Adrenal gland (tissue), 12 donors: ENCODE results near the gene CARD6. TPM values are rescaled to one million over a fixed set of nuclear protein-coding genes. Genes with fewer than 3 reads are reported as not detected.
A peak's percentile ranks its signal among the peaks of the same experiment; 100 is the strongest.

Source experiments
- DNase-seq, 7 donors: peaks; one replicate each; pipeline ENCODE4 v3.0.0-alpha.2; 2019 to 2020
- H3K27ac ChIP-seq, 5 donors: fragments of 200-600 bp; sonication (generic) in 4 of 5; 1 replicate in 3 of 5; 2 replicates in 2 of 5; pipeline versions ENCODE4 v1.5.1 to v1.8.0; 2016 to 2020; ENCODE audit warnings: mild to moderate bottlenecking in 1 of 5
- H3K27me3 ChIP-seq: fragments of 200-600 bp; 2 replicates; pipeline ENCODE4 v1.8.0; 2021
- H3K36me3 ChIP-seq, 2 donors: fragments of 200-600 bp; replicated peaks in 1 of 2; 1 replicate in 1 of 2; 2 replicates in 1 of 2; pipeline versions ENCODE4 v1.5.1 to v1.8.0; 2018 to 2022
- H3K4me1 ChIP-seq, 2 donors: fragments of 200-600 bp; replicated peaks in 1 of 2; 1 replicate in 1 of 2; 2 replicates in 1 of 2; pipeline versions ENCODE4 v1.5.1 to v1.8.0; 2018 to 2021
- H3K4me3 ChIP-seq, 4 donors: fragments of 200-600 bp; sonication (generic) in 3 of 4; one replicate each; pipeline ENCODE4 v1.5.1; 2016 to 2018
- H3K9me3 ChIP-seq, 3 donors: fragments of 200-600 bp; sonication (generic) in 1 of 3; replicated peaks in 1 of 3; 1 replicate in 2 of 3; 2 replicates in 1 of 3; pipeline versions ENCODE4 v1.5.1 to v1.8.0; 2016 to 2021
- CTCF ChIP-seq, 6 experiments: fragments of 450-650 bp in 4 of 6; fragments of 200-600 bp in 2 of 6; sonication (generic) in 1 of 6; IDR thresholded peaks; 1 replicate in 5 of 6; 2 replicates in 1 of 6; pipeline versions ENCODE4 v1.5.1 to v1.8.0; 2016 to 2021; ENCODE audit warnings: antibody characterized with exemption in 6 of 6, mild to moderate bottlenecking in 2 of 6, moderate library complexity in 1 of 6
- POLR2A ChIP-seq, 2 donors: fragments of 450-650 bp; IDR thresholded peaks; one replicate each; pipeline ENCODE4 v1.6.1; 2017; ENCODE audit warnings: antibody characterized with exemption in 2 of 2, mild to moderate bottlenecking in 2 of 2, moderate library complexity in 1 of 2
- WGBS, 4 donors: extraction: QIAGEN DNeasy Blood & Tissue Kit in 2 of 4; methylation state at CpG; one replicate each; pipeline versions ENCODE4 v1.1.5 to v1.1.7; 2013 to 2017; 5-methylcytosine and 5-hydroxymethylcytosine counted together
- intact Hi-C, 2 donors: fragments of 100-400 bp; cut with DNase I; formaldehyde crosslinking; loops; one replicate each; pipeline versions ENCODE4 v1.14.1 to v1.15.0; 2022 to 2023
- polyA plus RNA-seq, 3 donors: library from polyadenylated mRNA; stranded (reverse); fragments of 200-250 nt in 2 of 3; fragments of 350-450 nt in 1 of 3; fragmentation: Illumina TruSeq in 1 of 3; extraction: RNeasy Lipid Tissue Mini Kit (QIAGEN cat#74804) in 1 of 3; gene quantifications; one replicate each; pipeline ENCODE4 v1.2.3, GENCODE V29; 2013 to 2014
- total RNA-seq, 9 donors: library from RNA; depleted of rRNA in 4 of 9; stranded (reverse); fragments of >200 nt in 4 of 9; fragments of 120-200 nt in 1 of 9; fragmentation: NEBNext Ultra II Directional in 1 of 9; extraction: Animal tissue kit (Norgen Biotek cat#: 25700) in 1 of 9; gene quantifications; one replicate each; pipeline versions ENCODE4 v1.1.0 to v1.2.4, GENCODE V29; 2013 to 2023
- donor health status: healthy with polysubstance abuse.
- donor health status: Bipolar disorder and iron deficiency.
- donor health status: DM: yes; HTN: yes; CAD: no.
- donor health status: DM: no; HTN: no; CAD: no.
- donor health status: DM: no; HTN: no; CAD: no.
- donor health status: DM: yes; HTN: yes; CAD: no.

CARD6 gene
- total and polyA plus RNA-seq, 12 donors, result 6.5 to 33.1 (median 27.6) TPM

GRCh38 chr5:40831346-40832210 lies 9.6 kb upstream of the CARD6 start:
- intact Hi-C loops, result no loop called here
- Histone ChIP-seq H3K27ac (no peak overlapping the region), H3K36me3 (peaks cover 0 to 72% of the 10 kb centered on the region in 2 donors), H3K4me1 (peaks cover 22 to 34% of the 10 kb centered on the region in 2 donors), H3K4me3 (no peak overlapping the region), H3K9me3 (no peaks in the 10 kb centered on the region), H3K27me3 (no peaks in the 10 kb centered on the region)
- TF ChIP-seq POLR2A (IDR thresholded peaks at IDR 0.05) (no peak), CTCF (IDR thresholded peaks at IDR 0.05) (no peak)
- WGBS, 4 donors, result 58 to 75% (median 67%) methylated on average over 4 of the region's 4 CpGs
- no peak for DNase-seq

- TF ChIP-seq CTCF (IDR thresholded peaks at IDR 0.05), result no peak
- no peak for TF ChIP-seq POLR2A (IDR thresholded peaks at IDR 0.05)
- H3K4me3 ChIP-seq, result no peak overlapping the region
- intact Hi-C loops, result no loop called here
- no peaks in the 10 kb centered on the region for H3K27me3 ChIP-seq
- H3K27ac ChIP-seq, result no peak overlapping the region
- 62 to 72% (median 68%) methylated on average over 4 of the region's 4 CpGs for WGBS, 4 donors
- peaks cover 22 to 35% of the 10 kb centered on the region in 2 donors for H3K4me1 ChIP-seq
- no peak for DNase-seq
- H3K36me3 ChIP-seq, result peaks cover 0 to 65% of the 10 kb centered on the region in 2 donors
- H3K9me3 ChIP-seq, result no peaks in the 10 kb centered on the region
Measured at GRCh38 chr5:40832345-40832744, 8.8 kb upstream of the CARD6 start.

GRCh38 chr5:40833712-40834229 lies 7.4 kb upstream of the CARD6 start:
- WGBS, 4 donors, result 21 to 38% (median 31%) methylated on average over 9 to 13 of the region's 13 CpGs
- intact Hi-C loops, result no loop called here
- peaks cover 22 to 35% of the 10 kb centered on the region in 2 donors for H3K4me1 ChIP-seq

GRCh38 chr5:40834391-40834848 lies 6.7 kb upstream of the CARD6 start:
- peaks cover 22 to 35% of the 10 kb centered on the region in 2 donors for H3K4me1 ChIP-seq
- WGBS, 4 donors, result 0 to 1% (median 1%) methylated on average over 21 of the region's 21 CpGs

More at GRCh38 chr5:40833712-40834229, 7.4 kb upstream of the CARD6 start:
- Histone ChIP-seq H3K4me3 (peak overlapping the region; percentile 7 to 98 (median 70)), H3K27me3 (no peaks in the 10 kb centered on the region), H3K36me3 (peaks cover 0 to 50% of the 10 kb centered on the region in 2 donors), H3K9me3 (no peaks in the 10 kb centered on the region), H3K27ac (peak overlapping the region in 3 of 5 donors; percentile 93 to 98 (median 96))
- no peak for TF ChIP-seq POLR2A (IDR thresholded peaks at IDR 0.05)
- DNase-seq, result peak in 2 of 7 donors; percentile 15 to 22

More at GRCh38 chr5:40834391-40834848, 6.7 kb upstream of the CARD6 start:
- peaks cover 0 to 44% of the 10 kb centered on the region in 2 donors for H3K36me3 ChIP-seq
- H3K27me3 ChIP-seq, result no peaks in the 10 kb centered on the region
- H3K27ac ChIP-seq, result peak overlapping the region; percentile 73 to 98 (median 96)
- TF ChIP-seq CTCF (IDR thresholded peaks at IDR 0.05), result no peak
- no peak for TF ChIP-seq POLR2A (IDR thresholded peaks at IDR 0.05)
- peak; percentile 21 to 60 (median 35) for DNase-seq
- H3K4me3 ChIP-seq, result peak overlapping the region; percentile 7 to 98 (median 70)
- intact Hi-C loops, result no loop called here
- H3K9me3 ChIP-seq, result no peaks in the 10 kb centered on the region
